K562 treated with DMSO at 1 percent for 4 hours (cell line): ENCODE measurements around the gene CYRIA. TPM values are rescaled to one million over a fixed set of nuclear protein-coding genes. Genes with fewer than 3 reads are reported as not detected.

ENCODE experiments used
- total RNA-seq: library from RNA; unstranded; fragments of 300-600 nt; gene quantifications from 2 replicates; pipeline ENCODE4 v1.2.3, GENCODE V29; 2022; ENCODE audit not compliant: insufficient read depth

The CYRIA gene
- total RNA-seq = 7.2 and 9.6 TPM in 2 replicates

DNA sequence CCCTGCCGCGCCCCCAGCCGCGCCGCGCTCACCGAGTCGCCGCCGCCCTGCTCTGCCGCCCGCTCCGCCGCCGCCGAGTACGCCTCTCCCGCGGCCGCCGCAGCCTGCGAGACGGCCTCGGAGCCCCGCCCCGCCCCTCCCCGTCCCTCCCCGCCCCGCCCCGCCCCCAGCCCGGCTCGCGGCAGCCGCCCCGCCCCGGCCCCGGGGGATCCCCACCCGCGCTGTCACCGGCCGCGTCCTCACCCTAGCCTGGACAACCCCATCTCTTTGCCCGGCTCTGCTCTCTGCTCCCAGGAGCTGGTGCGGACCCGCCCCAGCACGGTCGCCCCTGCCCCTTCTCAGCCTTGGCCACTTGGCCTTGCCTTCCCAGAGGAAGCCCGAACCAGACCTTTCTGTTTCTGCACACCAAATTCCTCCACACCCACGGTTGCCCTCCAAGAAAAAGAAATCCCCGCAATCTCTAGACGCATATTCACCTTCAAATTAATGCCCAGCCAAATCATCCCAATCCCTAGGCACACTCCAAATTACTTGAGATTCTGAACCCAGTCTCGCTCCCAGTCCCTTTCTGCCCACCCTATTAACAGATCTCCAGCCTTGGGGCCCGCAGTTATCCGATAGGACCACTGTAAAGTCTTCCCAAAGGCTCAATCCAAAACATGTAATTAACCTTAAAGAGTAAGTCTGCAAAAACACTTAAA is at the start of gene CYRIA:
TSS of gene CYRIA (minus strand) at position 87 of the 701 bp plus-strand sequence. CDS start 77,715 bp downstream, outside the sequence.

